HG03565 (cell line): ENCODE measurements around the gene SUPT4H1.

ENCODE experiments used
- ATAC-seq: cut with Tn5 transposase; IDR thresholded peaks from one replicate; pipeline ENCODE4 v1.9.1; 2021; ENCODE audit warnings: mild to moderate bottlenecking, moderate library complexity; ENCODE audit not compliant: unreplicated experiment

The SUPT4H1 gene

GRCh38 chr17:58381124-58382035 is 29.4 kb upstream of the SUPT4H1 start:
- ATAC-seq = no peak

- ATAC-seq = no peak
Measured at GRCh38 chr17:58380207-58381123, 28.5 kb upstream of the SUPT4H1 start.

- no peak for ATAC-seq
Measured at GRCh38 chr17:58379511-58379824, 27.5 kb upstream of the SUPT4H1 start.

DNA sequence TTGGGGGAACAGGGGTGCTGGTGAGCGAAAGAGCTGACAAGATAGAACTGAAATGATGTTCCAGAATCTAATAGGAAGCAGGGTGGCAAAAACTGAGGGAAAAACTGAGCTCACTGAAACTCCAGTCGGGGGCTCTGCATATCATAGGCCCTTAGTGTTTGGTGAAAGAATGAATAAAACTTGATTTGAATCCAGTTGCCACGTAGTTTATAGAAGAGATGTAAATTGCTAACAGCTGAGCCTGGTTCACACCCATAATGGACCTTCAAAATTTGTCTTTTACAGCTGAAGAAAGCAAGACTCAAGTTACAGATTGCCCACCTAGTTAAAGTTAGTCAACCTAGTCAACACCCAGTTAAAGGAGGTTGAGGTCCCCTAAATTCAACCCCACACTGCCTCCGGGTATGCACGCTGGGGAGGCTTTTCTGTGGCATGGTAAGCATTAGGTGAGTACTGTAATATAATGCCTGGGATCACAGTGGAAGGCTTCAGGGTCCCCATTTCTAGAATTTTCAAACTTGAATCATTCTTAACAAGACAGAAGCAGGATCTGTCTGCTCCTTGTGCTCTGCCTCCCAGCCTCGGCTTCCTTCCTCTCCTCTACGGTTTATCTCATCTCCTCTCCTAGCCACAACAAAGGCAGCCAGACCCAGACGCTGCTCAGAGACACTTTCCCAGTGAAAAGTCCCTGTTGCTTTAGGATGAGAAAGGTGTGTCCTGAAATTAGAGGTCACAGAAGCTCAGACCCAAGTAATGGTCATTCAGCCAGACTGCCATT is 26.9 kb upstream of the SUPT4H1 start:
- ATAC-seq = no peak

- no peak for ATAC-seq
Measured at GRCh38 chr17:58377661-58378060, 25.7 kb upstream of the SUPT4H1 start.

GRCh38 chr17:58377093-58377601 is 25.1 kb upstream of the SUPT4H1 start:
- ATAC-seq = no peak

DNA sequence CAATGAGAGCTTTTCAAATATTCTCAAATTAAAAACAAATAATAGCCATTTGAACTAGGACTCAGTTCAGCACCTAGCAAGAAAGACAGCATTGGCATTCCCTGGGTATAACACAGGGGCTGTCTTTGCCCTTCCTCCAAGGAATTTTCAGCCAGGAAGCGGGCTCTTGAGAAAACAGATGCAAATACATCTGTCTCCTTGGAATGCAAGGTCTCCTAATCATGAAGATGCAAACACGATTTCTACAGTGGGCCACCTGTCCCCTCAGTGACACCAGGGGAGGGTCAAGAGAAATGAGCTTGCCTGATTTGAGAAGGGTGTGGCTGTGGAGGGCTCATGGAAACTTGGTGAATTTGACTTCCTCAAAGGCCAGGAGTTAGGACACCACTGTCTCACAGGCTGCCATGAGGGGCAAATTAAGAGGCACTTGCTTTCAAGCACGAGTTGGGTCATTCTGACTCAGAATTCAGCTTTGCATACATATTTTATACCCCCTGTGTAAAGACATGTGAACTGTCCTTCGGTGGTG is 24.5 kb upstream of the SUPT4H1 start:
- no peak for ATAC-seq

DNA sequence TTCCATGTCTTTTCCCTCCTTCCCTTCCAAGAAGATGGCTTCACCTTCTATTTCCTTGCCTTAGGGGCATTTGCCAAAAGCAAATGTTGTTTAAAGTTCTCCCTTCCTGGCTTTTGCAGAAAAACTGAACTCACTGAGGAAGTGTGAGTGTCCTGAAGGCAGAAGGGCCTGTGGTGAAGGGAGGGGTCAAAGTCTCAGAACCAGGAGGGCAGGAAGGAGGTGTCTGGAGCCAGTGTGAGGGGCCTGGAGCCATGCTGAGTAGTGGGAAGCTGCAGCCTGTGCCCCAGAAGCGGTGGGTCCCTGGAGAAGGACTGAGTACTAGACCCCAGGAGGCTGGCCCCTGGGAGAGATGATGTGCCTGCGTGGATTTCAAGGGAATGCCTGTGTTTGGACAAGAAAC is 23.8 kb upstream of the SUPT4H1 start:
- no peak for ATAC-seq

- no peak for ATAC-seq
Measured at GRCh38 chr17:58375256-58375655, 23.3 kb upstream of the SUPT4H1 start.

DNA sequence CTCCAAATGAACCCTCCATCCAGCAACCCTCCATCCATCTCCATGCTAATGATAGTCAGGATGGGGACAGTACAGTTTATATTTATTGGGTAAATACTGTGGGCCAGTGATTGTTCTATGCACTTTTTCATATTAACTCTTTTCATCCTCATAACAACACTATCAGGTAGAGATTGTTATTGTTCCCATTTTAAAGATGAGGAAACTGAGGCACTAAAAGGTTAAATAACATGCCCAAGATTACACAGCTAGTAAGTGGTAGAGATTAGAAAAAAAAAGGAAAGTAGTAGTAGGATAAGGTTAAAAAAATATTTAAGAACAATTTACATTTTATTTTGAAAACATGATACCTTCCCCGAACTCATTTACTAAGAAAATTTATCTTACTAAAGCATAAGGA is 21.9 kb upstream of the SUPT4H1 start:
- ATAC-seq = no peak

DNA sequence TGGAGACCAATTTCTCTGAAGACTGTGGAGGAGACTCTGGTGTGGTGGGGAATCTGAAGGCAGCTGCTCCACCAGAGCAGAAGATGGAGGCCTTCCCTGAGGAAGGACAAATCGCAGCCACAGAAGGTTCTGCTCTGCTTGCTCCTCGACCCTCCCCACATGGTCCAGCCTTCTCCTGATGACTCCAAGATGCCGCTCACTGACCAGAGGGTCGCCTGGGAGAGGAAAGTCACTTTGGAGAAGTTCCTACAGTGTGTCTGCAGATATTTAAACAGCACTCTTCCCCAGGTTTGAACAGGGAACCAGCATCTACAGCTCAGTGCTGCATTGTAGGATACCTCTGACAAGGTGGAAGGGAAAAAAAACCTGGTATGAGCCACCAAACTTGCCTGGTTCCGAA is 21.0 kb upstream of the SUPT4H1 start:
- ATAC-seq = no peak

DNA sequence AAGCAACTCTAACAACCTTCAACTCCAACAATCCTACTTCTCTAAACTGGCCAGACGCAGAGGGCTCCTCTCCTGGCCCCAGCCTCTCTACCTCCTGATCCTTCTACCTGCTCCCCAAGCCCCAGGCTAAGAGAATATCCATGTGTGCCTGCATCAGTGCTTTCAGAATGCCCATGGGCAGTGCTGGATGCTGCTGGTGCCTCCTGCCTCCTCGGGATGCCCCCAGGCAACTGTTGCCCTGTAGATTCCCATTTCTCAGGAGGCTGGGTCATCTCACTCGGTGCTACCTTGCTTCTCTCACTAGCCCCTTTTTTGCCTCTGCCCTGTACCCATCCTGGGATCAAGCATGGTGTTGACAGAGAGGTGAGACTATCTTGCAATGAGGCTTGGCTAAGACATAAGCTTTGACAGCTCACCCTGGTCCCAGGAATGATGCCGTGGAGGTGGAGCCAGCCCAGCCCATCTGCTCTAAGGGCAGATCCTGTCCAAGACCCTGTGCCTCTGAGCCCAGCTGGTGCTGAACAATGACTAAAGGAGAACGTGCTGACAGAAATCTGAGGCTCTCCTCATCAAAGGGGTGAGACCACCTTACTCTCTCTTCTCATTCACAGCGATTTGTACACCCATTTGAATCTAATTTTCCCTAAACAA is 19.4 kb upstream of the SUPT4H1 start:
- no peak for ATAC-seq

DNA sequence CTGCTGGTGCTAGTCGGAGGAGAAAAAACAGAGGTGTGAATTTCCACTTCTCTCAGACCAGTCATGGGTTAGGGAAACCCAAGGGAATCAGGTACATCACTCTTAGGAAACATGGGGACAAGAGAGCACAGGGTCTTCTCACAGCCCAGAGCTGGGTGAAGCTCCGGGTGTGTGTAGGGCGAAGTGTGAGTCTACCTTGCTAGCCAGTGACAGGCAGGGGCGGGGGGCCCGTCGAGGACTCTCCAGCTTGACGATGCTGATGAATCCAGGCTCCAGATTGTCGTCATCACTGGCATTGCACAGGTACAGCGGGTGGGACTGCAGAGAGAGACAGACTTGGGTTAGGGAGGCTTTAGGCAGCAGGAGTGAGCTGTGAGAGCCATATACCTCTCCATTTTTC is 18.7 kb upstream of the SUPT4H1 start:
- ATAC-seq = no peak

GRCh38 chr17:58370309-58370708 is 18.3 kb upstream of the SUPT4H1 start:
- no peak for ATAC-seq

DNA sequence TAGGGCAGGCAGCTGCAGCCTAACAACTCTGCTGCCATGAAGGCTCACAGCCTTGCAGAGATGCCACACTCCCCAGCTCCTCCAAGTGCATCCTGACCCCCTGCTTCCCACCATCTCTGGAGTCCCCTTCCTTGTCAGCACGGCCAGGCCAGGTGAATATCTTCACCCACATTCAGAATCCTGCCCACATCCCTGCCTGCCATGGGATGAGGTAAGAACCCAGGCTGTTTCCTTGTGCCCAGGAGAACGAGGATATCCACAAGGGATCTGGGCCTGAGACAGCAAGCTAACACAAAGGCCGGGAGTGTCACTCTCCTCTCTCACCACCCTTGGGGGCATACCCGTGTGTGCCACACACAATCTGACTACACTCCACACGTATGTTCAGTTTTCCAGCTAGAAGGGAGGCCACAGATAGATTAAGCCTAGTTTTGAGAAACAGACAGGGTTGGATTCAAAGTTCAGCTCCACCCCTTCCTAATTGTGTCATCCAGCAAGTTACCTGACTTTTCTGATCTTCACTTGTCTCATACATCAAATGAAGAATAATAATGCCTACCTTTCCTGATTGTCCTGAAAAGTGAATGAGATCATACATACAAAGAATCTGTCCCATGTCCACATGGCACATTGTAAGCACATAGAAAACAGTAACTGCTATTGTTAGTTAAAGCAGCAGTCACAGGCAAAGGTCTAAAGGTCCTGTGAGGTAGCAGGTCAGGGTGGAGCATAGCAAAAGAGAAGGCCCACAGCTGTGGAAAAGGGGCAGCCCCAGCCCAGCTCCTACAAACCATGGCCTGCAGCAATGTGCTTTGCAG is 17.4 kb upstream of the SUPT4H1 start:
- no peak for ATAC-seq

GRCh38 chr17:58368860-58369213 is 16.8 kb upstream of the SUPT4H1 start:
- no peak for ATAC-seq

DNA sequence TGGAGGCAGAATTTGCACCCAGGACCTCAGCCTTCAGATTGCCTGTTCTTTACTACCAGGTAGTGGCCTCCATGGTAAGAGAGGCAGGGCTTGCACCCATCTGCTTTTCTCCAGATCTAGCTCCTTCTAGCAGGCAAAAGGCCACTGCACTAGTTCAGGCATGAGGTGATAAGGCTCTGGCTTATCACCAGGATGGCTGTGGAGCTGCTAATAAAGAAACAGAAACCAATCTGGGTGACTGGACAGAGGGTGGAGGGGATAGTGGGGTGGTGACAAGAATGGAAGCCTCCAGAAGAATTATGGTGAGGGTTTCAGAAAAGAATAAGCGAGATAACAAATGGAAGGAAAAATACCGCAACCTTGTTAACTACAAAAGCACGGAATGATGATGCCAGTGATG is 15.5 kb upstream of the SUPT4H1 start:
- ATAC-seq = no peak

DNA sequence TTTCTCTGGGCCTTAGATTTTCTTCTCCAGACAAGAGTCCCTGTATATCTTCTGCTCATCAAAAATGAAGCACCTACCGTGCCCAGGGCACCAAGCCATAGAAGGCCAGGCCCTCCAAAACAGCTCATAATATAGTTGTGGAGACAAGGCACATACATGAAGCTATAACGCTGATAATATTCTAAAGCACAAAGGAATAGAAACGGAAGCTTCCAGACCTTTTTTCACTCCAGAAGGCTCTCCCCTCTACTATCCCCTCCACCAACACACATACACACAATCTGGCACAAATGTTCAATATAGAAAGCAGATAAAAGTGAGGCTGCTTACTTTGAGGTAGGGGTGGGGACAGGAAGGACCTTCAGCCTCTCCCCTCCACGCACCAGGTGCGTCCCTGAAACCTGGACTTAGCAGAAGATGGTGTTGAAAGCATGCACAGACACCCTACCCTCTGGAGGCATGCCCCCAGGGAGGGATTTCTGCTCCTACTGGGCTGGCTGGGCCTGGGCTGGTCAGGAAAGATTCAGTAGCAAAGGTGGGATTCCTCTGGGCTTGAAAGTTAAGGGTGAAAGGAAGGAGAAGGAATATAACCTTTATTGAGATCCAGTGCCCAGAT is 14.1 kb upstream of the SUPT4H1 start:
- no peak for ATAC-seq
